ENCODE data around the gene DCDC2C. TPM values are rescaled to one million over a fixed set of nuclear protein-coding genes. Genes with fewer than 3 reads are reported as not detected.

The DCDC2C gene
- total RNA-seq, 2 donors from 2014 or later: not detected

- Histone ChIP-seq H3K4me1 (ENCODE audit: control insufficient read depth, insufficient read depth, low read length) (no peaks in the 10 kb centered on the region), H3K27ac (ENCODE audit: low read depth, low read length) (no peak overlapping the region), H3K36me3 (ENCODE audit: control insufficient read depth, insufficient read depth, low read length) (no peaks in the 10 kb centered on the region), H3K27me3 (ENCODE audit: control insufficient read depth, insufficient read depth, low read length, poor library complexity, severe bottlenecking) (no peaks in the 10 kb centered on the region), H3K9ac (ENCODE audit: extremely low read depth, low read length, poor library complexity, severe bottlenecking) (no peak overlapping the region), H3K4me3 (ENCODE audit: low read length) (no peak overlapping the region), H3K9me3 (ENCODE audit: control insufficient read depth, low read length) (no peaks in the 10 kb centered on the region)
- H3K27ac Mint-ChIP-seq: no peak overlapping the region
- H3K4me3 Mint-ChIP-seq: no peak overlapping the region
- no peak for TF ChIP-seq CTCF (conservative IDR thresholded peaks at IDR 0.05)
- H3K9me3 Mint-ChIP-seq: no peaks in the 10 kb centered on the region
- WGBS, 2 experiments (ENCODE audit: insufficient coverage in 1 of 2, insufficient read length in 1 of 2): 89 to 90% methylated on average over 4 to 7 of the region's 7 CpGs
- peaks cover 4% of the 10 kb centered on the region for H3K27me3 Mint-ChIP-seq (ENCODE audit: insufficient read depth)
- H3K4me1 Mint-ChIP-seq: no peaks in the 10 kb centered on the region
- DNase-seq: peak; percentile 37
- H3K36me3 Mint-ChIP-seq (ENCODE audit: low read depth): no peaks in the 10 kb centered on the region
These were observed 47.9 kb downstream of the DCDC2C start for GRCh38 chr2:3751251-3751650.

GRCh38 chr2:3751806-3752205, 48.4 kb downstream of the DCDC2C start:
- Histone ChIP-seq H3K27ac (ENCODE audit: low read depth, low read length) (no peak overlapping the region), H3K9me3 (ENCODE audit: control insufficient read depth, low read length) (no peaks in the 10 kb centered on the region), H3K4me1 (ENCODE audit: control insufficient read depth, insufficient read depth, low read length) (no peaks in the 10 kb centered on the region), H3K36me3 (ENCODE audit: control insufficient read depth, insufficient read depth, low read length) (no peaks in the 10 kb centered on the region), H3K27me3 (ENCODE audit: control insufficient read depth, insufficient read depth, low read length, poor library complexity, severe bottlenecking) (no peaks in the 10 kb centered on the region), H3K9ac (ENCODE audit: extremely low read depth, low read length, poor library complexity, severe bottlenecking) (no peak overlapping the region), H3K4me3 (ENCODE audit: low read length) (no peak overlapping the region)
- no peaks in the 10 kb centered on the region for H3K4me1 Mint-ChIP-seq
- no peak for TF ChIP-seq CTCF (conservative IDR thresholded peaks at IDR 0.05)
- H3K4me3 Mint-ChIP-seq: no peak overlapping the region
- 71 to 72% methylated on average over 4 to 5 of the region's 5 CpGs for WGBS, 2 experiments (ENCODE audit: insufficient coverage in 1 of 2, insufficient read length in 1 of 2)
- DNase-seq: peak; percentile 27
- H3K27me3 Mint-ChIP-seq (ENCODE audit: insufficient read depth): peaks cover 4% of the 10 kb centered on the region
- no peaks in the 10 kb centered on the region for H3K36me3 Mint-ChIP-seq (ENCODE audit: low read depth)
- no peak overlapping the region for H3K27ac Mint-ChIP-seq
- H3K9me3 Mint-ChIP-seq: no peaks in the 10 kb centered on the region

- Histone ChIP-seq H3K4me1 (ENCODE audit: control insufficient read depth, insufficient read depth, low read length) (no peaks in the 10 kb centered on the region), H3K27me3 (ENCODE audit: control insufficient read depth, insufficient read depth, low read length, poor library complexity, severe bottlenecking) (no peaks in the 10 kb centered on the region), H3K36me3 (ENCODE audit: control insufficient read depth, insufficient read depth, low read length) (no peaks in the 10 kb centered on the region), H3K27ac (ENCODE audit: low read depth, low read length) (no peak overlapping the region), H3K4me3 (ENCODE audit: low read length) (no peak overlapping the region), H3K9me3 (ENCODE audit: control insufficient read depth, low read length) (no peaks in the 10 kb centered on the region), H3K9ac (ENCODE audit: extremely low read depth, low read length, poor library complexity, severe bottlenecking) (no peak overlapping the region)
- peak; percentile 6 for DNase-seq
- H3K27me3 Mint-ChIP-seq (ENCODE audit: insufficient read depth): peaks cover 3% of the 10 kb centered on the region
- no peak overlapping the region for H3K27ac Mint-ChIP-seq
- H3K4me3 Mint-ChIP-seq: no peak overlapping the region
- 94 to 96% methylated on average over 6 of the region's 6 CpGs for WGBS, 2 experiments (ENCODE audit: insufficient coverage in 1 of 2, insufficient read length in 1 of 2)
- no peaks in the 10 kb centered on the region for H3K36me3 Mint-ChIP-seq (ENCODE audit: low read depth)
- no peak for TF ChIP-seq CTCF (conservative IDR thresholded peaks at IDR 0.05)
- H3K9me3 Mint-ChIP-seq: no peaks in the 10 kb centered on the region
- no peaks in the 10 kb centered on the region for H3K4me1 Mint-ChIP-seq
These were observed 49.0 kb downstream of the DCDC2C start for GRCh38 chr2:3752376-3752775.
